GM21447 (cell line): ENCODE results near the gene MAGI3.

Experiments
- ATAC-seq: cut with Tn5 transposase; IDR thresholded peaks from one replicate; pipeline ENCODE4 v1.9.1; 2021; ENCODE audit not compliant: unreplicated experiment

The MAGI3 gene

GRCh38 chr1:113647164-113647563 lies 256.8 kb downstream of the MAGI3 start:
- no peak for ATAC-seq

- no peak for ATAC-seq
These were observed 258.2 kb downstream of the MAGI3 start for GRCh38 chr1:113648478-113648877.

- ATAC-seq: no peak
These were observed 262.5 kb downstream of the MAGI3 start for GRCh38 chr1:113652771-113653170.

GRCh38 chr1:113653741-113654140 lies 263.4 kb downstream of the MAGI3 start:
- no peak for ATAC-seq

- no peak for ATAC-seq
These were observed 264.6 kb downstream of the MAGI3 start for GRCh38 chr1:113654883-113655282.

- ATAC-seq: no peak
These were observed 266.8 kb downstream of the MAGI3 start for GRCh38 chr1:113657126-113657525.

- ATAC-seq: no peak
These were observed 267.3 kb downstream of the MAGI3 start for GRCh38 chr1:113657556-113658063.

- ATAC-seq: no peak
These were observed 268.7 kb downstream of the MAGI3 start for GRCh38 chr1:113659035-113659434.

GRCh38 chr1:113659556-113659955 lies 269.2 kb downstream of the MAGI3 start:
- ATAC-seq: no peak

GRCh38 chr1:113660088-113660487 lies 269.8 kb downstream of the MAGI3 start:
- ATAC-seq: no peak

- ATAC-seq: no peak
These were observed 271.8 kb downstream of the MAGI3 start for GRCh38 chr1:113662101-113662500.

GRCh38 chr1:113663165-113663951 lies 273.0 kb downstream of the MAGI3 start:
- no peak for ATAC-seq

- no peak for ATAC-seq
These were observed 274.8 kb downstream of the MAGI3 start for GRCh38 chr1:113665071-113665470.

GRCh38 chr1:113666126-113666525 lies 275.8 kb downstream of the MAGI3 start:
- no peak for ATAC-seq

- no peak for ATAC-seq
These were observed 279.7 kb downstream of the MAGI3 start for GRCh38 chr1:113669988-113670387.

- ATAC-seq: no peak
These were observed 280.3 kb downstream of the MAGI3 start for GRCh38 chr1:113670650-113671049.

- no peak for ATAC-seq
These were observed 282.2 kb downstream of the MAGI3 start for GRCh38 chr1:113672491-113672890.

GRCh38 chr1:113674591-113674990 lies 284.3 kb downstream of the MAGI3 start:
- no peak for ATAC-seq

- no peak for ATAC-seq
These were observed 285.0 kb downstream of the MAGI3 start for GRCh38 chr1:113675302-113675701.

- no peak for ATAC-seq
These were observed 286.2 kb downstream of the MAGI3 start for GRCh38 chr1:113676524-113676923.

GRCh38 chr1:113677250-113678158 lies 287.2 kb downstream of the MAGI3 start:
- ATAC-seq: no peak

GRCh38 chr1:113678159-113678469 lies 287.8 kb downstream of the MAGI3 start:
- ATAC-seq: no peak
